ENCODE data around the gene LRRC45. TPM values are rescaled to one million over a fixed set of nuclear protein-coding genes. Genes with fewer than 3 reads are reported as not detected.

Gene LRRC45
- total and polyA plus RNA-seq, 9 of the 15 experiments (the other 6 are each of a cell fraction or from before 2014, with no cell fraction given): 3.5 to 21.5 (median 11.2) TPM; not detected in 2

- peak overlapping the region; percentile 57 to 88 for H3K9ac ChIP-seq (ENCODE audit: insufficient read depth in 1 of 2, low read depth in 2 of 2, low read length in 2 of 2)
- peak overlapping the region; percentile 78; the same call in 2 of the 3 replicates for H3K27ac ChIP-seq (ENCODE audit: extremely low read depth, low read depth, low read length)
- ChIA-PET POLR2A (interaction anchor here (0.6 to 1.4 kb wide), 10 partner anchors 23 to 241 kb away, joined by 3 to 9 read pairs (median 3); no protein-coding TSS in a partner anchor), CTCF (ENCODE audit: low intra/inter-chr PET ratio) (interaction anchor here (0.6 to 2.4 kb wide), 7 partner anchors 12 to 751 kb away, joined by 3 to 27 read pairs (median 3); partner anchors contain the start of gene FASN)
- H3K4me1 ChIP-seq (replicated peaks in 1 of 2; ENCODE audit: control insufficient read depth in 2 of 2, insufficient read depth in 2 of 2, low read length in 2 of 2): peaks cover 17 to 87% of the 10 kb centered on the region in 2 experiments
- peaks cover 29% of the 10 kb centered on the region; the same call in 2 of the 3 replicates for H3K36me3 ChIP-seq (ENCODE audit: control insufficient read depth, insufficient read depth, low read length)
- in situ Hi-C loops (cut with MboI) (loop anchor here (5.0 kb wide), 1 partner anchor 127 kb away; no protein-coding TSS in a partner anchor), intact Hi-C loops (cut with micrococcal nuclease) (loop anchor here (1.0 to 10.0 kb wide), 4 partner anchors 7 to 314 kb away; partner anchors contain the start of genes FASN and LRRC45)
- BruUV-seq (replicated peaks): no TSS peak
- FAIRE-seq (peak; percentile 94), ATAC-seq (peak; percentile 80), DNase-seq (ENCODE audit: extremely low read depth in 1 of 4, low spot score in 3 of 4) (peak; percentile 70 to 92 (median 76))
- peak overlapping the region; percentile 92 for H2AFZ ChIP-seq (ENCODE audit: low read depth, low read length)
- H3K9me3 ChIP-seq (replicated peaks; ENCODE audit: control insufficient read depth, insufficient read depth, low read depth, low read length): no peaks in the 10 kb centered on the region
- peak overlapping the region; percentile 74 for H3K4me3 ChIP-seq
- peaks cover 24% of the 10 kb centered on the region for H3K79me2 ChIP-seq (ENCODE audit: control insufficient read depth, insufficient read depth, low read length)
- H3K4me2 ChIP-seq (ENCODE audit: insufficient read depth, low read length): peak overlapping the region; percentile 59
- WGBS (ENCODE audit: insufficient coverage, low coverage, missing lambda C conversion rate): under 1% methylated on average over 64 of the region's 94 CpGs
- peaks cover 5% of the 10 kb centered on the region; the same call in 1 of the 2 replicates for H4K20me1 ChIP-seq (replicated peaks; ENCODE audit: control insufficient read depth, insufficient read depth, low read length)
- no peaks in the 10 kb centered on the region for H3K27me3 ChIP-seq (ENCODE audit: control insufficient read depth in 2 of 2, insufficient read depth in 2 of 2, low read length in 2 of 2)
- H3K9me1 ChIP-seq (ENCODE audit: control insufficient read depth, insufficient read depth, low read length): peaks cover 2% of the 10 kb centered on the region
- peak; percentile 78; the same call in 1 of the 2 replicates for TF ChIP-seq POLR2G (IDR thresholded peaks at IDR 0.05; ENCODE audit: low read depth, low read length)
- TF ChIP-seq POLR2AphosphoS5 (IDR thresholded peaks at IDR 0.05; ENCODE audit: control insufficient read depth, insufficient read depth, low read depth, low read length): no peak
- TF ChIP-seq, protein P1, sequence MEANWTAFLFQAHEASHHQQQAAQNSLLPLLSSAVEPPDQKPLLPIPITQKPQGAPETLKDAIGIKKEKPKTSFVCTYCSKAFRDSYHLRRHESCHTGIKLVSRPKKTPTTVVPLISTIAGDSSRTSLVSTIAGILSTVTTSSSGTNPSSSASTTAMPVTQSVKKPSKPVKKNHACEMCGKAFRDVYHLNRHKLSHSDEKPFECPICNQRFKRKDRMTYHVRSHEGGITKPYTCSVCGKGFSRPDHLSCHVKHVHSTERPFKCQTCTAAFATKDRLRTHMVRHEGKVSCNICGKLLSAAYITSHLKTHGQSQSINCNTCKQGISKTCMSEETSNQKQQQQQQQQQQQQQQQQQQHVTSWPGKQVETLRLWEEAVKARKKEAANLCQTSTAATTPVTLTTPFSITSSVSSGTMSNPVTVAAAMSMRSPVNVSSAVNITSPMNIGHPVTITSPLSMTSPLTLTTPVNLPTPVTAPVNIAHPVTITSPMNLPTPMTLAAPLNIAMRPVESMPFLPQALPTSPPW (CRISPR knock-in tag; IDR thresholded peaks at IDR 0.05): no peak
- peak; percentile 24; the same call in 1 of the 2 replicates for TF ChIP-seq ESRRA (IDR thresholded peaks at IDR 0.05; ENCODE audit: borderline replicate concordance, low read depth)
- TF ChIP-seq ZBTB5 (IDR thresholded peaks at IDR 0.05): no peak
- no peak for TF ChIP-seq SRSF3 (IDR thresholded peaks at IDR 0.05; ENCODE audit: insufficient read depth, low read length)
- TF ChIP-seq BRD4 (IDR thresholded peaks at IDR 0.05): no peak
- no peak for TF ChIP-seq CREB1 (IDR thresholded peaks at IDR 0.05)
- peak; percentile 71 for TF ChIP-seq CREB1 (CRISPR knock-in tag; IDR thresholded peaks at IDR 0.05)
- TF ChIP-seq U2AF1 (optimal IDR thresholded peaks at IDR 0.05; ENCODE audit: low read depth, low read length): peak; percentile 66
- no peak for TF ChIP-seq ZBTB17 (CRISPR knock-in tag; IDR thresholded peaks at IDR 0.05)
- peak; percentile 95 for TF ChIP-seq ZBTB1 (CRISPR knock-in tag; IDR thresholded peaks at IDR 0.05; ENCODE audit: borderline replicate concordance, low read depth)
- TF ChIP-seq JUND (IDR thresholded peaks at IDR 0.05; ENCODE audit: borderline replicate concordance, low read depth, low read length): peak; percentile 34; the same call in 1 of the 2 replicates
- TF ChIP-seq JUND (tag; IDR thresholded peaks at IDR 0.05; ENCODE audit: borderline replicate concordance, low read depth, low read length): no peak; the same call in 2 of the 3 replicates
- no peak for TF ChIP-seq NFE2L1 (tag; IDR thresholded peaks at IDR 0.05; ENCODE audit: borderline replicate concordance, low read depth)
These were observed 7.6 kb downstream of the LRRC45 start for GRCh38 chr17:82030470-82031302.
